ENCODE data around the gene USP16.
"Not testable (repeated sequence)": the region's sequence is repeated elsewhere in the genome, so short reads cannot be mapped to it uniquely, and the experiment has no call there.

Gene USP16

GRCh38 chr21:29024474-29025327 is at the start of gene USP16:
Gene USP16, plus strand, starts transcription at chr21:29024668. Its CDS starts 3,246 bp downstream, at chr21:29027914.
- TF ChIP-seq JUND (IDR thresholded peaks at IDR 0.05; ENCODE audit: low read depth), result no peak
- in situ Hi-C loops (cut with HindIII; ENCODE audit: low pct_unique_long_range_greater_than_20kb, low sequenced_read_pairs), result no loop called here
- DNase-seq (ENCODE audit: low read depth in 1 of 2, low spot score in 1 of 2), result peak; percentile 97 to 99

GRCh38 chr21:28975397-28975796 is 49.1 kb upstream of the USP16 start:
- in situ Hi-C loops (cut with HindIII; ENCODE audit: low pct_unique_long_range_greater_than_20kb, low sequenced_read_pairs), result no loop called here
- no peak for TF ChIP-seq JUND (IDR thresholded peaks at IDR 0.05; ENCODE audit: low read depth)
- DNase-seq (ENCODE audit: low read depth in 1 of 2, low spot score in 1 of 2), result no peak

- TF ChIP-seq JUND (IDR thresholded peaks at IDR 0.05; ENCODE audit: low read depth), result no peak
- in situ Hi-C loops (cut with HindIII; ENCODE audit: low pct_unique_long_range_greater_than_20kb, low sequenced_read_pairs), result no loop called here
- no peak for DNase-seq (ENCODE audit: low read depth in 1 of 2, low spot score in 1 of 2)
Observed at GRCh38 chr21:28979092-28979491, 45.4 kb upstream of the USP16 start.

GRCh38 chr21:28982637-28983036 is 41.8 kb upstream of the USP16 start:
- no peak for TF ChIP-seq JUND (IDR thresholded peaks at IDR 0.05; ENCODE audit: low read depth)
- in situ Hi-C loops (cut with HindIII; ENCODE audit: low pct_unique_long_range_greater_than_20kb, low sequenced_read_pairs), result no loop called here
- no peak for DNase-seq (ENCODE audit: low read depth in 1 of 2, low spot score in 1 of 2)

- in situ Hi-C loops (cut with HindIII; ENCODE audit: low pct_unique_long_range_greater_than_20kb, low sequenced_read_pairs), result no loop called here
- DNase-seq (ENCODE audit: low read depth in 1 of 2, low spot score in 1 of 2), result no peak
- TF ChIP-seq JUND (IDR thresholded peaks at IDR 0.05; ENCODE audit: low read depth), result no peak
Observed at GRCh38 chr21:28986677-28987076, 37.8 kb upstream of the USP16 start.

GRCh38 chr21:28988146-28988545 is 36.3 kb upstream of the USP16 start:
- in situ Hi-C loops (cut with HindIII; ENCODE audit: low pct_unique_long_range_greater_than_20kb, low sequenced_read_pairs); DNase-seq (ENCODE audit: low read depth in 1 of 2, low spot score in 1 of 2): not testable (repeated sequence)

GRCh38 chr21:28991861-28992525 is 32.5 kb upstream of the USP16 start:
- no peak for TF ChIP-seq JUND (IDR thresholded peaks at IDR 0.05; ENCODE audit: low read depth)
- no peak for DNase-seq (ENCODE audit: low read depth in 1 of 2, low spot score in 1 of 2)
- in situ Hi-C loops (cut with HindIII; ENCODE audit: low pct_unique_long_range_greater_than_20kb, low sequenced_read_pairs), result no loop called here

- TF ChIP-seq JUND (IDR thresholded peaks at IDR 0.05; ENCODE audit: low read depth), result no peak
- peak; percentile 97 to 99 for DNase-seq (ENCODE audit: low read depth in 1 of 2, low spot score in 1 of 2)
- in situ Hi-C loops (cut with HindIII; ENCODE audit: low pct_unique_long_range_greater_than_20kb, low sequenced_read_pairs), result no loop called here
Observed at GRCh38 chr21:28992526-28993292, 31.8 kb upstream of the USP16 start, which contains the start of gene LTN1. Gene LTN1, minus strand, starts transcription at chr21:28992877. Its CDS starts 72 bp downstream, at chr21:28992805.

GRCh38 chr21:28993293-28993629 is 31.2 kb upstream of the USP16 start:
- DNase-seq (ENCODE audit: low read depth in 1 of 2, low spot score in 1 of 2), result no peak
- in situ Hi-C loops (cut with HindIII; ENCODE audit: low pct_unique_long_range_greater_than_20kb, low sequenced_read_pairs), result no loop called here
- TF ChIP-seq JUND (IDR thresholded peaks at IDR 0.05; ENCODE audit: low read depth), result no peak

- in situ Hi-C loops (cut with HindIII; ENCODE audit: low pct_unique_long_range_greater_than_20kb, low sequenced_read_pairs), result no loop called here
- TF ChIP-seq JUND (IDR thresholded peaks at IDR 0.05; ENCODE audit: low read depth), result no peak
- DNase-seq (ENCODE audit: low read depth in 1 of 2, low spot score in 1 of 2), result peak in 1 of 2 experiments; percentile 52
Observed at GRCh38 chr21:29002442-29003144, 21.9 kb upstream of the USP16 start.

- DNase-seq (ENCODE audit: low read depth in 1 of 2, low spot score in 1 of 2), result no peak
- TF ChIP-seq JUND (IDR thresholded peaks at IDR 0.05; ENCODE audit: low read depth), result no peak
- in situ Hi-C loops (cut with HindIII; ENCODE audit: low pct_unique_long_range_greater_than_20kb, low sequenced_read_pairs), result no loop called here
Observed at GRCh38 chr21:29005696-29006095, 18.8 kb upstream of the USP16 start.

GRCh38 chr21:29007135-29007534 is 17.3 kb upstream of the USP16 start:
- in situ Hi-C loops (cut with HindIII; ENCODE audit: low pct_unique_long_range_greater_than_20kb, low sequenced_read_pairs), result no loop called here
- no peak for DNase-seq (ENCODE audit: low read depth in 1 of 2, low spot score in 1 of 2)
- no peak for TF ChIP-seq JUND (IDR thresholded peaks at IDR 0.05; ENCODE audit: low read depth)

Measured in T47D (cell line).